Ecto neural progenitor cell (in vitro differentiated cells): ENCODE data around the gene DAZAP2.
"Not testable (repeated sequence)": the region's sequence is repeated elsewhere in the genome, so short reads cannot be mapped to it uniquely, and the experiment has no call there.

Experiments used
- DNase-seq: peaks from one replicate; pipeline ENCODE4 v3.0.0-alpha.2; 2018; ENCODE audit warnings: low spot score

DAZAP2 gene

DNA sequence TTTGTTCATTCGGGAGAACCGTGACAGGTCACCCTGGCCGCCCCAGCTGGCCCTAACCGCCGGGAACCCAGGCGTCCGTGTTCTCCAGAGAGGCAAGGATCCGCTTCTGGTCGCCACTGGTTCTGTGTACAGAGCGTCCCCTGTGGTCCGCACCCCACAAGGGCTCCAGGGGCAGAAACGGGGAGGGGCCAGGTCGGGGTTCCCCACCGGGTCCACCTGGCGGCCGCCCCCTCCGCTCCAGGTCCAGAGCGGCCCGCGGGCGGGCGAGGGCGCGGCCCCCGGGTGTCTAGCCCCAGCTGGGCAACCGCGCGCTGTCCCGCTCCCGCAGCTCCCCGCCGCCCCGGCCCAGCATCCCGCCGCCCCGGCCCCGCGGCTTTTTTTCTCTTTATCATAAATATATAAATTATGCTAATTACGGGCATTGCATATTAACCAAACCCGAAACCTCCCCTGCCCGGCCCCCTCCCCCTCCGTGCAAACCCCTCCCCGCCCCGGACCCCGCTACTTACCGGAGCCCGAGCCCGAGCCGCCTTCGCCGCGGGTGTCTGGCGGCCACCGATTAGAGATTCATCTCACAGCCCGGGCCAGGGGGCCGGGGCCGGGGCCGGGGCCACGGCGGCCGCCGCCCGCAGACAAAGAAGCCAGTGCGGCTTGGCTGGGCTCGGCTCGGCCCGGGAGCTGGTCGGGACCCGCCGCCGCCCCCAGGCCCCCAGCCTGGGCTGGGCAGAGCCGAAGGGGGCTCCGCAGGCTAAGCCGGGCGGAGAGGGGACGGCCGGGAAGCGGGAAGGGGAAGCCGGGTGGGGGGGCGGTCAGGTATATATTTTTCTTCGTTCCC, 21.3 kb upstream of the DAZAP2 start:
- peak; percentile 81 for DNase-seq

DNA sequence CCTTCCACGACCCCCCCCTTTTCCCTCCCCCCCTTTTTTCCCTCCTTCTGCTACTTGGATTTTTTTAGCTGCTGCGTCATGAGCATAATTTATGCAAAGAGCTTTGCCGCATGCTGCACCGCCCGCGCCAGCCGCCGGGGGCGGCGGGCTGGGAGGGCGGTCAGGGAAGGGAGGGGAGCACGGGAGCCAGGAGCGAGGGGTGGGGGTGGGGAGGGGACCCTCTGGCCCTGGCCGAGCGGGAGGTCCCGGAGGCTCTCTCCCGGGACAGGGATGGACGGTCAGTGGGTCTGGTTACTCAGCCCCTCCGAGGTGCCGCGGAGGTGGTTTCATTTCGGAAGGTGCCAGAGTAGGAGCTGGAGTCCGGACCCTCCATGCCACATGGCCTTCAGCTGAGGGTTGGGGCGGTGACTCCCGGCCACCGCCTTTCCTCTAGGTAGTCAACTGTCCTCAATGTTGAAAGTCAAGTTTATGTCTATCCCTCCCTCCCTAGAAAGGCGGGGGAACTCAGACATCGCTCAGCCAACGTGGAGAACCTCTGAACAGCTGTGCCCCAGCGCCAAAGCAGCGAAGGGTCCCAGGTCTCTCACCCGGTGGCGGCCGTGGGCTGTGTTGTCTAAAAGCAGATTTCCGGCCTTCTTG, 20.5 kb upstream of the DAZAP2 start, which contains the start of gene POU6F1:
Gene POU6F1, minus strand, starts transcription at position 95 of the 639 bp plus-strand sequence. CDS start 11,226 bp downstream, outside the sequence.
- peak; percentile 86 for DNase-seq

DNA sequence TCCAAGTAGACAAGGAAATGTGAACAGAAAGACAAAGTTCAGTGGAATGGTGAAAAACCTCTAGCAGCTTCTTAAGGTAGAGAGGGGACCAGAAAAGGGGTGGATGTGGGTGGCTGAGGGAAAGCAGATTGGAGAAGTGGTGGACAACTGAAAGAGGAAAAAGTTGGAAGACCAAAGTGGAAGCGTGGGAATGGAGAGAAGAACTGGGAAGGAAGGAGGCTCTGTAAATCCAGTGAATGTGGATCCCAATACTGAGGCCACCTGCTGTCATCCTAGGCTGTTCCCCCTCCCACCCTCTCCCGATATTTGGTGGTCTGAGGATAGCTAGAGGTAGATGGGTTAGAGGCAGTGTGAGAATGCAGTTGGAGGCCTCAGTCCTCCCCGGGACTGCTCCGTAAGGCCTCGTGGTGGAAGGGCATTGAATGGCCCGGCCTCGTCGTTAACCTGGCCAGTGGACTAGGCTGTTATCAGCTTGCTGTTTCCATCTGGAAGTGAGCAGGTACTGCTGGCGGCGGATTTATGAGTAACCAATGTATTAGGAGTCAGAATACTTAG, 19.9 kb upstream of the DAZAP2 start:
- DNase-seq, result no peak

DNA sequence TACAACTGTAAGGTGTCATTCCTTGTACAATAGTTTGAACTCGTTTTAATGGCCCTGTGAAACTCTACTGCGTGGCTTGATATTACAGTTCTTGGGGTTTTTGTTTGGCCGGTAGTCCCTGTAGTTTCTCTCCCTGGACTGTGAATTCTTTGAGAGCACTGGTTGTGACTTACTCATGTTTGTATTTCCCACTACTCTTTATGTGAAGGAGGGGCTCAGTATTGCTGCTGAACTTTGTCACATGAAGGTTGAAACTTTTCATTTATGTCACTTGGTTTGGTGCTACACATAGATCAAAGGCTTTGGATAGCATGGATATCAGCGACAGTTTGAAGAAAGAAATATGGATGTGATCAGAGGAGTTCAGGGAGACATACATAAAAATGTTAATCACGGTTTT, 19.3 kb upstream of the DAZAP2 start:
- DNase-seq, result no peak

DNA sequence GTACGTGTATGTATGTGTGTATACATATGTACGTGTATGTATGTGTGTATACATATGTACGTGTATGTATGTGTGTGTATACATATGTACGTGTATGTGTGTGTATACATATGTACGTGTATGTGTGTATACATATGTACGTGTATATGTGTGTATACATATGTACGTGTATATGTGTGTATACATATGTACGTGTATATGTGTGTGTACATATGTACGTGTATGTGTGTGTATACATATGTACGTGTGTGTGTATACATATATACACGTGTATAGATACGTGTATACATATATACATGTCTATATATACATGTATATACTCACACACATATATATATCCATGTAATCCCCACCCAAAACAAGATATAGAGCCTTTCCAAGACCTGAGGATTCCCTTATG, 18.8 kb upstream of the DAZAP2 start:
- DNase-seq, result not testable (repeated sequence)

DNA sequence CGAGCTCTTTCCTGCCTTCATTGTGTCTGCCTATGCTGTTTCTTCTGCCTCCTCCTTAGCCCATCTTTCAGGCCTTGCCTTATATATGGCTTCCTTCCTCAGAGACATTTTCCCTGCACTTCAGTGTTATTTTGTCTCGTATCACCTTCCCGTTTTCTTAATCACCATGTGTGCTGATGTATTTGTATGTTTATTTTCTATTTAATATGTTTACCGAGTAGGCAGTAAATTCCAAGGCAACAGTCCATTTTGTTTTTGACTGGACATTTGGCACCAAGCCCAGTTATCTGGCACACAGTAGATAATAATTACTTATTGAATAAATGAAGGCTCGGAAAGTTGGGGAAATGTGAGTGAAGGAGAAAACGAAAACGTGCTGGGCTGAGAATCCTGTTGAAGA, 16.2 kb upstream of the DAZAP2 start:
- DNase-seq, result no peak

DNA sequence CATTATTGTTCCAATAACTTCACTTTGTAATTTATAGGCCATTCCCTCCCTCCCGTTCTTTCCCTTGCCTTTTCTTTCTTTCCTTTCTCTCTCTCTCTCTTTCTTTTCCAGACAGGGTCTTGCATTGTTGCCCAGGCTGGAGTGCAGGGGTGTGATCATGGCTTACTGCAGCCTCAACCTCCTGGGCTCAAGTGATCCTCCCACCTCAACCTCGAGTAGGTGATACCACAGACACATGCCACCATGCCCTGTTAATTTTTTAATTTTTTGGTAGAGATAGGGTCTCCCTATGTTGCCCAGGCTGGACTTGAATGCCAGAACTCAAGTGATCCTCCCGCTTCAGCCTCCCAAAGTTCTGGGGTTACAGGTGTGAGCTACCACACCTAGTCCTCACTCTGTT, 14.0 kb upstream of the DAZAP2 start:
- no peak for DNase-seq

DNA sequence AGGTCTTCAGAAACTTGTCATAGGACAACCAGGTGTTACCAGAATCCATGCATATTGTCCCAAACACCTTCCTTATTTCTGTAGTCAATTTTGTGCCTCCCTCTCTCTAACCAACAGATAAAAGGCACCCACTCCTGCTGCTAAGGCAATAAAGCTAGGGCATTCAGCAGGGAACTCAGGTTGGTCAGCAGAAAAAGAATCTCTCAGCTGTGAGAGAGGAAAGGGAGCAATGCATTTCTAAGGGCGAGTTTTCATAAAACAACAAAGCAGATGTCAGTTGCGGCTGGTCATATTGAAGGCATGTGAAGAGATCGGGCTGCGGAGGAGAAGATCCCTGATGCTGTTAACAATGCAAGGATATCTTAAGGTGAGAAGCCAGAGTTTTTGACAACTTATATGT, 13.4 kb upstream of the DAZAP2 start:
- no peak for DNase-seq

DNA sequence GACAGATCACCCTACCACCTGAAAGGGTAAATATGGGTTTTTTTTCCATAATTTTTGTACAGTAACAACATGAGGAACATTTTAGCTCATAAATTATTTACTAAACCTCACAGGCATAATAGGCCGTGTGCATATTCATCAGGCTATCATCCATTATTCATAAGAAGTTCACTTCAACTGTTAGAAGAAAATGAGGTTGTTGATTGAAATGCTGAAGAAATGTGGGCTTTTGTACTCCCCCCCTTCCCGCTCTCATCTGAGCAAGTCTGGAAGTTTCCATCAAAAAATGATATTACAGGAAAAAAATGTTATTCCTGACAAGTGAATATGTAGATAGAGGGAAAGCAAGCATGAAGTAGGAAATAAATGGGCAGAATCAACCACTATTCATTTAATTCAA, 12.9 kb upstream of the DAZAP2 start:
- no peak for DNase-seq

DNA sequence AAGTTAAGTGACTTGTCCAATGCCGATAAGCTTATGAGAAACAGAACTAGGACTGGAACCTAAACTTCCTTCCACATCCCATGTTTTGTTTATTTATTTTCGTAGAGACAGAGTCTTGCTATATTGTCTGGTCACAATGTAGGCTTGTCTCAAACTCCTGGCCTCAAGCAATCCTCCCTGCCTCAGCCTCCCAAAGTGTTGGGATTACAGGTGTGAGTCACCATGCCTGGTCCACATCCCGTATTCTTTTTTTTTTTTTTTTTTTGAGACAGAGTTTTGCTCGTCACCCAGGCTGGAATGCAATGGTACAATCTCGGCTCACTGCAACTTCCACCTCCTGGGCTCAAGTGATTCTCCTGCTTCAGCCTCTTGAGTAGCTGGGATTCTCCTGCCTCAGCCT, 11.5 kb upstream of the DAZAP2 start:
- DNase-seq, result not testable (repeated sequence)

DNA sequence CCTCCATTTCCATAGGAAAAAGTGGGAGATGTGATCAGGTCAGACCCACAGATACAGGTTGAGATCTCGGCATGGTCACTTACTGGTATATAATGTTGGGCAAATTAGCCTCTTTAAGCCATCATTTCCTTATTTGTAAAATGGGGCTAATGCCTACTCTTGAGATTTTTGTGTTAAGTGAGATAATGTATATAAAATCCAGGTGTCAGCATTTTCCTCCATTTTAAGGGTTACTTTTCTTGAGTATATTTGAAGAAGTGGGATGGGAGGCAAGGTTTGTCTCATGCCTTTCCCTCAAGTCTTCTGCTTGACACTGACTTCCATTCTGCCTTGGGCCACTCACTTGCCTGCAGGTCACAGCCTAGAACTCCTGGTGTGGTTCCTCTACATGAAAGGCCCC, 10.7 kb upstream of the DAZAP2 start:
- no peak for DNase-seq

DNA sequence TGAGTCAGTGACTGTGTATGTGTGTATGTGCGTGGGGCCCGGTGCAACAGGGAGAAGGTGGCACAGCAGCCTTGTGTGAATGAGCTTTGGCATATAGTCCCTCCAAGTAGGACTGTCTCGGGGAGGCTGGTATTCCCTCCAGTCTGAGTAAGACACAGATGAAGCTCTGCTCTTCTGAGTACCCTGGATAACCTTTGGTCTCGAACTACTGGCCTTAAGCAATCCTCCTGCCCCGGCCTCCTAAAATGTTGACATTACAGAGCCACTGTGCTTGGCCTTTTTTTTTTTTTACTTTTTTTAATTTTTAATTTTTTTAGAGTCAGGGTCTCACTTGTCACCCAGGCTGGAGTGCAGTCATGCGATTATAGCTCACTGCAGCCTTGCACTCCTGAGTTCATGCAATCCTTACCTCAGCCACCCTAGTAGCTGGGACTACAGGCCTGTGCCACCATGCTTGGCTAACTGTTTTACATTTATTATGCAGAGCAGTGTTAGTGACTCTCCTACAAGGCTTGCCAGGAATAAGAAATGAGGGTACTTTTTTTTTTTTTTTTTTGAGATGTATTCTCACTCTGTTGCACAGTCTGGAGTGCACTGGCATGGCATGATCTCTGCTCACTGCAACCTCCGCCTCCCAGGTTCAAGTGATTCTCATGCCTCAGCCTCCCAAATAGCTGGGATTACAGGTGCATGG, 9.4 kb upstream of the DAZAP2 start:
- DNase-seq, result no peak

DNA sequence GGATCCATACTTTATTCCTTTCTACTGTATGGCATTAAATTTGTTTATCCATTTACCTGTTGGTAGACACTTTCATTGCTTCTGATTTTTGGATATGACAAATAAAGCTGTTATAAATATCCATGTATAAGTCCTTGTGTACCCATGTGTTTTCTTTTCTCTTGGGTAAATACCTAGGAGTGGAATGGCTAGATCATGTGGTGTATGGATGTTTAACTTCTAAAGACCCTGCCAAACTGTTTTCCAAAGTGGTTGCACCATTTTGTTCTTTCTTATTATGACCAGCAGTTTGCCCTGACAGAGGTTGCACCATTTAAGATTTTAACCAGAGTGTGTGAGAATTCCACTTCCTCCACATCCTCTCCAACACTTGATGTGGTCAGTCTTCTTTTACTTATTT, 6.0 kb upstream of the DAZAP2 start:
- DNase-seq, result no peak

DNA sequence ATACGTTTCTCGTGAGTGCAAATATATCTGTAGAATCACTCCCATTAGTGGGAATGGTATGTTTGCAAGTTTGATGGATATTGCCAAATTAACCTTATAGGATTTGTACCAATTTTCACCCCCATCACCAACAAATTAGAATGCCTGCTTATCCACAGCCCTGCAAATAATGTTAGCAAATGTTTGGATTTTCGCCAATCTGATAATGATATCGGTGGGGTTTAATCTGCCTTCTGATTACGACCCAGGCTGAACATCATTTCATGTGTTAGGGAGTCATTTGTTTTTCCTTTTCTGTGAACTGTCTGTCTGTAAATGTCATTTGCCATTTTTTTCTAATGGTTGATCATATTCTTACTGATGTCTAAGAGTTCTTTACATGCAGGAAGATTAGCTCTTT, 4.1 kb upstream of the DAZAP2 start:
- no peak for DNase-seq

DNA sequence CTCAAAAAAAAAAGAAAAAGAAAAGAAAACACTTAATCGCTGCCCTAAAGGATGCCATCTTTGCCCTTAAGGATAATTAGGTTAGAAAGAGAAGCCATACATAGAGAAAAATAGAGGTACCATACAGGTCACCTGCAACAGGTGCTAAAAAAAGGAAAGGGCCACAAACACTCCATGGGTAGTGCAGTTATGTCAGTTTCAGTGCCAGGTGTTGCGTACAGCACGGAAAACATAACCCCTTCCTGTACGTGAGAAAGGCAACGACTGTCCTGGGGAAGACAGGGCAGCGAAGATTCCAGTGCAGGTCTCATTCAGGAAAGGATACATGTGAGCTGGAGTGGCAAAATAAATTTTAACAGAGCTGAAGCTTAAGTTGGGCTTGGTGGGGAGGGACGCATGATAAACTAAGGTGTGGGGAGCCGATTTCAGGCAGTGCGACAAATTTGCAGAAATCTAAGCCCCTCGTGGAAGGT, 553 bp upstream of the DAZAP2 start:
- no peak for DNase-seq

DNA sequence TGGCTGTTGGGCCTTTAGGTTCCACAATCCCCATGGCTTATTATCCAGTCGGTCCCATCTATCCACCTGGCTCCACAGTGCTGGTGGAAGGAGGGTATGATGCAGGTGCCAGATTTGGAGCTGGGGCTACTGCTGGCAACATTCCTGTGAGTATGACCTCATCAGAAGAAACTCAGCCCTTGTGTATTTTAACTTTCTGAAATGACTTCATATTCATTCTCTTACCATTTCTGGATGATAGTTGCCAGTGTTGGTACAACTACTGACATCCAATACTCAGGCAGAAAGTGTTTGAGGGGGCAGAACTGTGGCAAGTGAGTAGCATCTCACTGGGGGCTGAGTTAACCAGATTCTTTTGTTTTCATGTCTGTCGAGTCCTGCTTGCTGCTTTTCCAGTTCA, 2.3 kb downstream of the DAZAP2 start:
- DNase-seq, result no peak

DNA sequence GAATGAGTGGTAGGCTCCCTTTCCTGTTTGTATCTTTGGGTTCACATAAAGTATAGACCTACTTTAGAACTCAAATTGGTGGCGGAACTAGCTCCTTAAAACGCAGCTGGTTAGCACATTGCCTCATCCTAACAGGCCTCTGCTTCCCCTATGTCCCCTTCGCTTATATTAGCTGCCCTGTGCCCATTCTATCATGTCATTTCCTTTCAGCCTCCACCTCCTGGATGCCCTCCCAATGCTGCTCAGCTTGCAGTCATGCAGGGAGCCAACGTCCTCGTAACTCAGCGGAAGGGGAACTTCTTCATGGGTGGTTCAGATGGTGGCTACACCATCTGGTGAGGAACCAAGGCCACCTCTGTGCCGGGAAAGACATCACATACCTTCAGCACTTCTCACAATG, 3.5 kb downstream of the DAZAP2 start:
- DNase-seq, result no peak

DNA sequence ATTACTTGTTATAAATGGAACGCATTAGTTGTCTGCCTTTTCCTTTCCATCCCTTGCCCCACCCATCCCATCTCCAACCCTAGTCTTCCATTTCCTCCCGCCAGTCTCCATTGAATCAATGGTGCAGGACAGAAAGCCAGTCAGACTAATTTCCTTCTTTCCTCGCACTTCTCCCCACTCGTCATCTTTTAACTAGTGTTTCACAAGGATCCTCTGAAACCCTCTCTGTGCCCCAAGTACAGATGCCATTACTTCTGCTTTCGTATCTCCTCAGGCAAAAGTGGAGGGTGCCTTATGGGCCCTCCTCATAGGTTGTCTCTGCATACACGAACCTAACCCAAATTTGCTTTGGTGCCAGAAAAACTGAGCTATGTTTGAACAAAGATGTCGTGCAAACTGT, 4.2 kb downstream of the DAZAP2 start:
- DNase-seq, result no peak

DNA sequence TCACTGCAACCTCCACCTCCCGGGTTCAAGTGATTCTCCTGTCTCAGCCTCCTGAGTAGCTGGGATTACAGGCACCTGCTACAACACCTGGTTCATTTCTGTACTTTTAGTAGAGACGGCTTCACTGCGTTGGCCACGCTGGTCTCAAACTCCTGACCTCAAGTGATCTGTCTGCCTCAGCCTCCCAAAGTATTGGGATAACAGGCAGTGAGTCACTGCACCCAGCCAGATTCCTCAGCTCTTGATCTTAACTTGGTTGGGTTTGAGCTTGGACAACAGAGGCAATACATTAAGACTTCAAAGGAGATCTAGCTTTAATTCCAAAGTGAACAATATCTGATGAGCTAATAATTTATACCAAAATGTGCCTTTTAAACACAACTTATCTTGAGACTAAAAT, 5.6 kb downstream of the DAZAP2 start:
- no peak for DNase-seq

DNA sequence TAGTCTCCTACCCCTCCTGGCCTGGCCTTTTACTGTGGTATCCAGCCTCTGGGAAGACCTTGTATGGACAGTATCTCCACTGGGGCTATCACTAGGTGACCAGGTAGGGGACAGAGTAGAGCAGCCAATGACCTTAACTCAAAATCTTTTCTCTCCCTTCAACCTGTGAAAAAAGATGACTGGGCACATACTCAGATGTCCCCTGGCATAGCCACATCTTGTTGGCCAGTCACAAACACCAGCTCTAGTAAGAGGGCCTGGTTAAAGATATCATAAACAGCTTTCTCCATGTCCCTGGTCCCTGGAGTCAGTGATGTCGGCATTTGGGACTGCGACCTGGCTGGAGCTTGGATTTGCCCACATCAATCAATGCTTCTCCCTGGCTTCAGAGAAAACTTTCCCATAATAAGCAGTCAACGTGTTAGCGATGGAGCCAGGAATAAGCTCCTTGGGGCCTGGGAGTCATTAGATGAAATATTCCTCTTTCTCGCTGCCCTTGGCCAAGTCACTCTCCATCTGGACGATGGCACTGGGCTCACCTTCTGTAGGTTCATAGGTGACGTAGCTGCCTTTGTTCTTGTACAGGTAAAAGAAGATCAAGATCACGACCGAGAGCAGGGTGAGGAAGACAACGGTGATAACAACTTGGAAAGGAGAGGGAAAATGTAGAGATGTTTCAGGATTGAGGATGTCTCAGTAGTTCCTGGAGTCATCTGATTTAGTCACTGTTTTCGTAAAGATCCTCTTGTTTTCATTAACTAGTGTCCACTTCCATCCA, 7.0 kb downstream of the DAZAP2 start:
- DNase-seq, result no peak

DNA sequence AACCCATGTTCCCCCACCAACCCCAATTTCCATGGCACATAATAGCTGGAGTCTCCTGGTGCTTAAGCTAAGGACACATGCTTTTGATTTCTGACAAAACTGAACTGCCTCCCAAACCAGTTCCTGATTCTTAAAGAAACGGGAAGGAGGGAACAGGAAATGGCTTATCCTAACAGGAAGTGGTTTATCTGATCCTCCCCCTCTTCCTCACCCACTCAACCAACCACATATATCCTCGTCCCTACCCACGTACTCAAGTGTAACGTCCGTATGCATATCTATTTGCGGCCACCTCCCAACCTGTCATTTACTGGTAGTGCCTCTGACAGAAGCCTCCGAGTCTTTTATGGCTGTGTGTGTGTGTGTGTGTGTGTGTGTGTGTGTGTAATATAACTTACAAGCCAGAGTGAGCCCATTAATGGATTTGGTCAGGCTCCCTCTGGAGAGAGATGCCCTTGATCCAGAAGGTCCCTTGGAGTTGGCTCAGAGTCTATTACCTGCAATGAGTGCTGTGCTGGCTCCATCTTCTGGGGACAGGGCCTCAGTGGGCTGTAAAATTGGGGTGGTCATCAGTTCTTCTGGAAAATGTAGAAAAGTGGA, 7.7 kb downstream of the DAZAP2 start:
- no peak for DNase-seq
